GM21367 (cell line): ENCODE measurements around the gene BMAL2.

Experiments
- ATAC-seq: cut with Tn5 transposase; IDR thresholded peaks from one replicate; pipeline ENCODE4 v1.9.1; 2021; ENCODE audit not compliant: unreplicated experiment

BMAL2 gene

DNA sequence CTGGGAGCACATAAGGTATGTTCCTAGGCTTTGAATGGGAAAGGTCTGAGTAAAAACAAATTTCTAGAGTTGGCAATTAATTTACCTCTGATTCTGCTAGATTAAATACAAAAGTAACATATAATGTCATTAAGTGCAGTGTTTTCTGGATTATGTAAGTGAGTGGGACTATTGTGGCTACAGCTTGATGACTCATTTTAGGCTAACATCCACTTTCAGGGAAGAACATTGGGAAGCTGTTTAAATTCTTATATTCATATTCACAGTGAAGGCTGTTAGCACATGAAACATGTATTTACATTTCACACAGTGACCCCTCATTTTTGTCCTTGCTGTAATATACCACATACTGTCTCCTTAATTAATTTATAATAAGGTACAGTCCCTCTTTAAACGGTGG, 13.2 kb upstream of the BMAL2 start:
- no peak for ATAC-seq

DNA sequence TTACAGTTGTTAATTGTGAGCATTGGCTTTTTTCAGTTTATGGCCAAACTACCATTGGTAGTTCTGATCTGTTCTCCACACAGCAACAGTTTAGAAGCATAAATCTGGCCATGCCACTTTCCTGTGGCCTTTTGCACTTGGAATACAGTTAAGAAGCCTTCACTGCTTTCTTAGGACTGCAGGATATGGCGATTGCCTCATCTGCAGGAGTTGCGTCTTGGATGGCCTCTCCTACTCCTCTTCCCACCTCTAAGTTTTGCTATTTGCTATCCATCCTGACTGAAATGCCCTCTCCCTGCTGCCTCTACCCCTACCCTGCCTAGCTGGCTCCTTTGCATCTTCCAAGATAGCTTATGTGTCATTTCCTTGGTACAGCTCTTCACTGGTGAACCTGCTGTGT, 12.8 kb upstream of the BMAL2 start:
- no peak for ATAC-seq

DNA sequence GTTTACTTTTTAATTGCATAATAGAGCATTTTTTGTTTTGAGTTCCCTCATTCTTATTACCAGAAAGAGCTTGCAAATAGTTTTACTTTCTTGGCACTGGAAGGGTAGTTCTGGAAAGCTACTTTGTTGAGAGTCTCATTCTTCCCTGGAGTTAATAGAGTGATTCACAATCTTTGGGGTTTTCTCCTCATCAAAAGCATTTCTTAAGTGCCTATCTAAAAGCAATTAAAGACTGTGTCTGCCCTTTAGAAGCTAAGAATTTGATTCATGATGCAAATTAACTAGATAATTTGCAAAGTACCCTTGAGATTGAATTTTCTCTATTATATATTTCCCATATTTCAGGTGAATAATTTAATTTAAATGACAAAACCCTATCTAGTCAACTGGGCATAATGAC, 8.1 kb upstream of the BMAL2 start:
- no peak for ATAC-seq

DNA sequence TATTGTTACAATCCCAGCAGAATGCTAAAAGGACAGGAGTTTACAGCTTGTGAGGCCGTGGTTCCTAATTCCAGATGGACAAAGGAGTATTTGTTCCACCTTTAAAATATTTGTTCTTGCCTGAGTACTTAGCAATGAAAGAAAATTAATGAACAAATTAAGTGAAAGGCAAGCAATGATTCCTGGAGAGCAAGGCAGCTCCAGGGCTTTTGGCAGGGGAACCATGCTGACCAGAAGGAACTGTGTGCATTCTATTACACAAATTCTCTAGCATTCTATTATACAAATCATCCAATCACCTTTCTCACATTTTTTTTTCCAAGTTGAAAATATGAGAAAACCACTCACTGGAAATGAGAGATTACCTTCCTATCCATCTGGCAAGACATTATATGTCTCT, 1.8 kb upstream of the BMAL2 start:
- ATAC-seq = no peak

DNA sequence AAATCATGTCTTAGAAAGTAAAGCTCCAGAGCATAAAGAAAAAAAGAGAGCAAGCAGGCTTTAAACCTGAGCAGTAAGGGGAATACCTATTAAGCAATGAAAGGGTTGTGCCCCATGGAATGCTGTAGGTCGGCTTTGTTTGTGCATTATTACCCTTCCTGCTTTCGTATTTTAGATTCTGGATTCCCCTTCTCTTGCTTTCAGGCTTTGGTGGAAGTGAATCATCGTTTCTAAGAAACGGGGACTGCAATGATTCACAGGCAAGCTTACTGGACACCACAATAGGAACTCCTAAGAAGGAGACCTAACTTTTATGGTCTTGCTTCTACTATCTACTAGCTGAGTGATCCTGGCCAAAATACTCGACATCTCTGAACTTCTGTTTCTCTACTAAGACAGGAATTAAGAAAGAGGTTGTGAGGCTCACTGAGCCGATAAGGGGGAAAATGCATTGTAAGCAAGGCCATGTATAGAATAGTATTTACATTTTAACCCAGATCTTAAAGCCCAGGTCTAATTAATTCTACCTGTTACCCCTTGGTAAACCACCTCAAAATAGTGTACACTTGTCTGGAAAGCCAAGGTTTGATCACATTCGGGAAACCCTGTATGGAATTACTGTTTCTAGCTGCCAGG, 1.2 kb upstream of the BMAL2 start:
- ATAC-seq = peak; percentile 35

DNA sequence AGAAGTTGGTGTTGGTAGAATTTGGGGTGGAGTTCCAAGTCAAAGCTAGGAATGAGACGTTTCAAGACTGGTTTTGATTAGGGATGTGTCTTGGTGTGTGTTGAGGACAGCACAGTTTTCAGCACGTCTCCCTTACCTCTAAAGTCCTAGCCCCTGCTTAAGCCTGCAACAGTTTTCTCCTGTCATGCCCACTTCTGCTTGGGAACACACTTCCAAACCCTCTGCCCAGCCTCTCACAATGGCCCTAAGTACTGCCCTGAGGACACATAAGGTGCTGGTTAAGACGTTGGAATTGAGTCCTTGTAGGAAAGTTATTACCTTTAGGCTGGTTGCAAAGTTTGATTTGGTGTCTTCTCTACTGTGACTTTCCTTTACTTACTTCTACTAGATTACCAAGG, 710 bp upstream of the BMAL2 start:
- no peak for ATAC-seq

DNA sequence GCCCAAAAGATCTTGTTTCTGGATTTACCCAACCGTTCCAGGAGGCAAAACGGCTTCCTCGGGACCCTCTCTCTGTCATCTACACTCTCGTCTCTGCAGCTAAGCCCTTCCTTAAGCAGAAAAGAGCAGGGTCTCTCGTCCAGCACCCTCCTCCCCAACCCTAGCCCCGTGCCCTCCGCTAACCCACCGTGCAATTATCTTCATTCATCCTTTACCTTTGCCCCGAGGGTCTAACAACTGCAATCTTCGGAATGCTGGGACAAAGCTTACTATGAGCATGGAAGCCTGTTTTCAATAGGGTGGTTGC, 276 bp upstream of the BMAL2 start:
- ATAC-seq = no peak

DNA sequence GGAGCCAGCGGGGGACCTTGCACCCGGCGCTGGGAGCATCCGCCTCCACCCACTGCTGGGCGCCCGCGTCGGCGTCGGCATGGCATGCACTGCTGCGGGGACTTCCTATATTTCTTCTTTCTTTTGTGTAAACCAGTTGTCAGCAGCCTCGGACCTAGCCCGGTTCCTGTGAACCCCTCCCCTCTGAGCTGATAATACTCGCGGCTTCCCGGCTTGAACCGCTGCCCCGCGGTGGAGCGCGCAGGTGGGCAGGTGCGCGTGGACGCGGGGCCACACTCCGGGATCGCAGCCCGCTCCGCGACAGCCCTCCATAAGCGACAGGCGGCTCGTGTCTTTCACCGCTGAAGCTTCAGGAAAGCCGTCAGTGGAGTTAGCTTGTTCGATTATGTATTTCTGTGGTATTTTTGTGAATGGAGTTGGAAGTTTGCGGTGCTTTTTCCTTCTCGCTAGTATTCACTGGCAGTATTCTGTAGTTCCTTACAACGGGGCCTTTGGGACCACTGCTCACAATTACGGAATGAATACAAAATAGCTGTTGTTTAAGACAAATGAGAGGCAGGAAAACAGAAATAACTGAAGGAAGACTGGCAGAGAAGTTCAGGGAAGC, 870 bp downstream of the BMAL2 start:
- ATAC-seq = peak; percentile 1

DNA sequence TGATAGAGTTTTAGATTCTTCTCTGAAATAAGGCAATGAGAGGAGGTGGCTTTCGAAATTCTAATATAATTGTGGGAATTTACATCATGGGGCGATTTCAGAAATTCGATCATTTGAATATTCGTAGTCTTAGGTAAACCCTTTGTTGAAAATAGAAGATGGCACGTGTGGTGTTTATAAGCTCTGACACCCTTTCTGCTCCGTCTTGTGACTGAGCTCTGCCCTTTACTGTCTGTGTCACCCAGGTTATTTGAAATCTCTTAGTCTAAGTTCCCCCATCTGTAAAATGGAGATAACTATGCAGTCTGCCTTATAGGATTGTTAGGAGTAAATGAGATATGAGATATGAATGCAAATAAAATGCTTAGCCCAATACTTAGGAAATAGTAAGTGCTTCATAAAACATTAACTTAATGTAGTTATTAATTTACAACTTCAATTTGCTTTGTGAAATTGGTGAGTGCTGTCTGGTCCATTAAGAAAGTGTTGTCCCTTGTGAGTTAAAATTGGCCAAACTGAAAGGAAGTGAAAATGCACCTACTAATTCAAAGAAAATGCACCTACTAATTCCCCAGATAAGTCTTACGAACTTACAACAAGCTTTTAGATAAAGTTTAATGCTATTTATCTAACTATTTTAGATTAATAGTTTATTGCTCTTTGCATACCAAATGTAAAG, 1.5 kb downstream of the BMAL2 start:
- no peak for ATAC-seq

DNA sequence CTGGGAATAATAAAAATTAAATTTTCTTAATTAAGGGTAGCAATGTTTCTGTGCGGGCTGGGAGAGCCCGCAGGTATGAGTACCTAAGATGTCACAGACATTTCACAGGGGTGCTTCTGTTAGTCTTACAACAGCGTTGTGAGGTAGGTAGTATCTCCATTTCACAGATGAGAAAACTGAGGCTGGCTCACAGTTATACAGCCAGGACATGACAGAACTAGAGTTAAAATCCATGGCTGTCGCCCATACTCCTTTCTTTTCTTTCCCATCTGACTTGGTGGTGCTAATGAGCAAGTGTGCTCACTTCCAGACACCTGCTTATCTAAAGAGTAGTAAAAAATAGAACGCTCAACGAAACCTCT, 2.1 kb downstream of the BMAL2 start:
- ATAC-seq = no peak

DNA sequence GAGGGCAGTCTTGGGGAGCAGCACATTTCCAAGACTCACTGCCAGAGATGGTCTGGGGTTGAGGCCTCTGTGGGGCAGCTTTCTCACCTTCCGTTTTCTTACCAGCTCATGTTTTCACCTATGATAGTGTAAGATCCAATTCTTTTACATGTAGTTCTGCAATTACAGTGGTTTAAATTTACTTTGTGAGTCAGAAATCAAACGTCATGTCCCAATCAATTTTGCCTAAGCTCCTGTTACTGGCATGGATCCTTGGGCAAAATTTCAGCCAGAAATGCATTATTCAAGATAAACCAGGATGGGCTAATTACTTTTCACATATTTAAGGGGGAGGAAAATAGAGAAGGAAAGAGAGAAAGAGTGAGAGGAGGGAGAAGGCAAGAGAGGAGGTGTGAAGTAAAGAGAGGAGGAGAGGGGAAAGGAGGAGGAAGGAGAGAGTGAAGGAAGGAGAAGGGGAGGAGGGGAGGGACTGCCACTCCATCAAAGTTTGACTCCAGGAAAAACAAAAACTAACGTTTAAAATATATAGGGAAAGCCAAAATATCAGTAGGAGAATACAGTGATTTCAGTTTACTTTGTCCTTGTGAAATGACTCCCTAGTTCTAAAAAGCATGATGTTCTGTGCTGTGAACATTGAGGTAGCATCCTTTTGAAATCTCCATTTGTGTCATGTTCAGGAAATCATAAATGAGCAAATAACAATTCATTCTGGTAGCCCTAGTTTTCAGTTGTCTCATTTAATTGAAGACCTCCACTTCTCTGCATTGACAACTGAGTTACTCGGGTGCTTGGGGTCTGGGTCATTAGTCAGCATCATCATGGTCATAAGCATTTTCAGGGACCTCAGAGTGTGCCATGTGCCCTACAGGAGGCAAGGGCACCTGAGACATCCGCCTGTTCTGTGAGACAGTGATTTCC, 3.0 kb downstream of the BMAL2 start:
- no peak for ATAC-seq

DNA sequence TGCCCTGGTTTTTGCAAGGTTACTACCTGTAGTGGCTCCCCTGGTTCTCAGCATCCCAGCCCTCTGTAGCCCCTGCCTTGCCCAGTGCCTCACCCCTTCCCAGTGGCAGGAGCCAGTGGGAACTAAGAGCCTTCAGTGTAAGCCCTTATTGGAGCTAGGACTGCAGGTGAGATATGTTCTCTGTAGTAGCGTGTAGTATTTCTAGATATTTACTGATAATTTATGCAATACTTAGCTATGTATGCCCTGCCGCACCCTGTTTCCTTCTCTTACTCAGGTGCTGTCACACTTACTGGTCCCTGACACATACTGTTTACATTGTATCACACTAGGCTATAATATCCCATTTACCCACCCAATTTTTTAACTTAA, 3.6 kb downstream of the BMAL2 start:
- ATAC-seq = no peak

DNA sequence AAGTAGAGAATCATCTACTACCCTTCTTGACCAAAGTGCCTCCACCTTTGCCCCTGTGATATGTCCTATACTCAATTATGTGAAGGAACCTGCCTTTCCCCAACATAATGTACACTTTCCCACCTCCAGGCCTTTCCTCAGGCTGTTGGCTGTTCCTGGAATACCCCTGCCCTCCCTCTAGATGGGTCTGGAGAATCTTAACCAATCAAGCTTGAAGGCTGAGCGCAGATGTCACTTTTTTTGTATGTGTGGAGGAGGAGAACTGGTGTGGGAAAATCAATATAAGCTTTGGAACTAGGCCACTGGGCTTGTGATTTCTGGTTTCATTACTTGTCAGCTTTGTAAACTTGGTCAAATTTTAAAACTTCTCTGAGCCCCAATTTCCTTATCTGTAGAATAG, 4.7 kb downstream of the BMAL2 start:
- no peak for ATAC-seq

DNA sequence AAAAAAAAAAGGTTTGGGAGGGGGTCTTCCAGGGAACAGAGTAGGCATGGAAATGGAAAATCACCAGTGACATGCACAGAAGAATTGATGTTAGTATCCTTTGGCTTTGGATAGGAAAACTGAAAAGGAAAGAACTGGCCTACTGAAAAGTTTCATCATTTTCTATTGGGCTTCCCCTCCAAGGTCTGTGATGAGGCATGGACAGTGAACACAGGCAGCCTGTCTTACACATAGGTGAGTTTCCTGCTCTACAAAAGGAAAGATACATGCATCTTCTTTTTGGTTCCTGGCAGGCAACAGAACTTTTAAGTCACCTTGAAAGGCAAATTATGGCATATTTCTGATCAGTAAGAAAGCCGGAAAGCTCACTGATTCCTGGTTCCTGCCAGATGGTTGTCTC, 5.8 kb downstream of the BMAL2 start:
- ATAC-seq = no peak

DNA sequence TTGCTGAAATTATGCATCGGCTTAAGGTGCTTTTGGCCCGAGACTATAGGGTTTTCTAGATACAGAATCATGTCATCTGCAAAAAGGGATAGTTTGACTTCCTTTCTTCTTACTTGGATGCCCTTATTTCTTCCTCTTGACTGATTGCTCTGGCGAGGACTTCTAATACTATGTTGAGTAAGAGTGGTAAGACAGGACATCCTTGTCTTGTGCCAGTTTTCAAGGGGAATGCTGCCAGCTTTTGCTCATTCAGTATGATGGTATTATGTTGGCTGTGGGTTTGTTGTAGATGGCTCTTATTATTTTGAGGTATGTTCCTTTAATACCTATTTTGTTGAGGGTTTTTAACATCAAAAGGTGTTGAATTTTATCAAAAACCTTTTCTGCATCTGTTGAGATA, 8.3 kb downstream of the BMAL2 start:
- ATAC-seq = no peak

DNA sequence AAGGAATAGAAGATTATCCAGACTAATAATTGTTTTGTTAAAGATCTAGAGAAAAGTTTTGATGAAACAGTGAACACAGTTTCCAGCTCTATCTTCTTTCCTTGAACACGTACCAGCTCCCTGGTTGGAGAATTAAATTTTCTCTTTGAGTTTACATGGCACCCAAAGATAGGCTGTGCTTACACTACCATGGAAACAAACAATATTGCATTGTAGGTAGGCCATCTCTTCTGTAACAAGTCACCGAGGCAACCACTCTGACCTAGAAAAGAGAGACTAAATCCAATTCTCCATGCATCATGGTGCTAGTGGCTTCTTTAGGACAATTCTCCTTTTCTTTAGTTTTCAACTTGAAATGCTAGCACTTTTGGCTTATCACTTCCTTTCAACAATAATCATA, 9.9 kb downstream of the BMAL2 start:
- ATAC-seq = no peak

DNA sequence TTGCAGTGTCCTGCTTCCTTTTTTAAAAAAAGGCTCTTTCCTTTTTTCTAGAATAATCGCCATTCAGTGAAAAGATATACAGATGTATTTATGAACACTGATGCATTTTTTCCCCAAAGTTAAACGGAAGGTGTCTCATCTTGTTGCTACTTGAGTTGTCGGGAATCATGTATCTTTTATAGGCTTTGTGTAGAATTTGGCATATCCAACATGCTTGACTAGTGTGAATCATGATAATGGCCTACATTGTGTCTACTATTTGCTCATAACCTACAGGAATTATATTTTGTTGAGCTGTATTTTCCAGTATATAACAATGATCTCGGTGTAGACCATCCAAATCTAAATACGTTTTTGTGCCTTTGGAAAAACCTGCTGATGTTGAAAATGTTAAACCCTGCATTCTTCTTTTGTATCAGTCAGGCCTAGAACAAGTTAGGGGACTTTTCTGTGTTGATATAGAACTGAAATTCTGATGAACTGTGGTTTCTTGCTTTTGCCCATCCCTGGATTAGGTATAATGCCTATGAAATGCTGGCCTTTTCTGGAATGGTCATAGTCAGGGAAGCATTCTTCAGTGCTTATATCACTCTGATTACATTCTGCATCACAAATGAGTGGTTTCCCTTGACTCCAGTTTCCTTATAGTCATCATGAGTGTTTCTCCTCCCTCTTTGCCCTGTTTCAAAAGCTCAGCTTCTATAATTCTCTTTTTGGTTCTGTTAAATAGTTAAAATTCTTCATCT, 10.8 kb downstream of the BMAL2 start:
- ATAC-seq = no peak

DNA sequence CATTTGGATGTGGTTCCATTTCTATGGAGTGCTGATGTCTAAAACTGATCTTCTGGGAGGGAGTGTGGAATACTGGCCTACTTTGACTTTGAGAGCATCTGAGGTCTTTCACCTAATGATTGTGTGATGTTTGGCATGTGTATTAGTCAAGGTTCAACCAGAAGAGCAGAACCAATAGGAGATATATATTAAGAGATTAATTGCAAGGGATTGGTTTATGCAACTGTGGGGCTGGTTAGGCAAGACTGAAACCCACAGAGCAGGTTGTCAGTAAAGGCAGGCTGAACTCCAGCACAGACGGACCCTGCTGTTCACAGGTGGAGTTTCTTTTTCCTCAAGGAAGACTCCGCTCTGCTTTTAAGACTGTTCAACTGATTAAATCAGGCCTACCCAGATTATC, 11.6 kb downstream of the BMAL2 start:
- no peak for ATAC-seq

DNA sequence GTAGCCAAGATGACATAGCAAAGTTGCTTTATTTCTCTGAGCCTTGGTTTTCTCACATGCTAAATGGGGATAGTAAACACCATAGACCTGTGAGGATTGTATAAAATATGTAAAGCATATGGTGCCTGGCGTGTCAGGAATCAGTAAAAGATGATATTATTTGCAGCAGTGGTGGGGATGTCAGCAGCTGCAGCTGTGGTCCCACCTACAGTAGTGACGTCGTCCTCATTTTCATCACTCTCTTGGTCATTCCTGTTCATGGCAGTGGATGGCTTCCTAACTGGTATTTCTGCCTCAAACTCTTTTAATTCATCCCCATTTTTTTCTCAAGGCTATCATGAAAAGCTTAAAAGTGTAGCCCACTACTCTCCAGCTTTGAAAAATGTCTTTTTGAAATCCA, 12.1 kb downstream of the BMAL2 start:
- no peak for ATAC-seq

DNA sequence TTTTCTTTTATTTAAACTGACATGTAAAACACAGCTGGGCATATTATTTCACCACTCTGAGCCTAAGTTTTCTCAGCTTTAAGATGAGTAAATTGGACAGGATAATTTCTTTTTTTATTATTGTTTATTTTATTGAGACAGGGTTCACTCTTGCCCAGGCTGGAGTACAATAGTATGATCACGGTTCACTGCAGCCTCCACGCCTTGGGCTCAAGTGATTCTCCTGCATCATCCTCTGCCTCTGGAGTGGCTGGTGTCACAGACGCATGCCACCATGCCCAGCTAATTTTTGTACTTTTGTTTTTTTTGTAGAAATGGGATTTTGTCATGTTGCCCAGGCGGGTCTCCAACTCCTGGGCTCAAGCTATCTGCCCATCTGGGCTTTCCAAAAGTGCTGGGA, 12.7 kb downstream of the BMAL2 start:
- no peak for ATAC-seq

DNA sequence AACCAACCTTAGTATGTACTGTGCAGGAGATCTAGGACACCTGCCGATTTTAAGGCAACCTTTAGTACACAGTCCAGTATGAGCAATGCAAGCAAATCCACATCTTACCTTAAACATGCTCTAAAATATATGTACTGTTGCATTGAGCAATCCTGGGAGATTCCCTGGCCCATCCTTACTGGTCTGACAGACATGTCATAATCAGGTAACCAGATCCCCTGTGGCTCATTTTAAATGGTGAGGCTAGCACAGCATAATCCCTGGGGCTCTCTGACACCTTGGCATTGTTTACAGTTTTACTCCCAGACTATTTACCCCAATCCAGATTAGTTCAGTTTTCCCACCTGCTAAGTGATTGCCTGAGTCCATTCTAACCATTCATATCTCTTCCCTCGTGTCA, 15.1 kb downstream of the BMAL2 start:
- no peak for ATAC-seq
